Suprapubic skin (tissue), 4 donors: Measurements from ENCODE around the gene PRR18. TPM values are rescaled to one million over a fixed set of nuclear protein-coding genes. Genes with fewer than 3 reads are reported as not detected.

ENCODE experiments used
- DNase-seq, 2 donors: peaks; one replicate each; pipeline ENCODE4 v3.0.0-alpha.2; 2019; ENCODE audit warnings: low spot score in 2 of 2
- H3K27ac ChIP-seq: fragments of 200-600 bp; sonication (generic); one replicate; pipeline ENCODE4 v1.5.1; 2019
- H3K27me3 ChIP-seq: fragments of 200-600 bp; sonication (generic); one replicate; pipeline ENCODE4 v1.5.1; 2019
- H3K36me3 ChIP-seq: fragments of 200-600 bp; sonication (generic); one replicate; pipeline ENCODE4 v1.5.1; 2019
- H3K4me1 ChIP-seq: fragments of 200-600 bp; sonication (generic); one replicate; pipeline ENCODE4 v1.5.1; 2019
- H3K4me3 ChIP-seq: fragments of 200-600 bp; sonication (generic); one replicate; pipeline ENCODE4 v1.5.1; 2019; ENCODE audit warnings: mild to moderate bottlenecking
- H3K9me3 ChIP-seq: fragments of 200-600 bp; sonication (generic); one replicate; pipeline ENCODE4 v1.5.1; 2019
- EP300 ChIP-seq: sonication (generic); formaldehyde crosslinking; IDR thresholded peaks from one replicate; pipeline ENCODE4 v1.6.1; 2017; ENCODE audit warnings: antibody characterized with exemption
- POLR2A ChIP-seq, 2 donors: fragments of 450-650 bp; IDR thresholded peaks; one replicate each; pipeline ENCODE4 v1.6.1; 2017; ENCODE audit warnings: antibody characterized with exemption in 2 of 2, mild to moderate bottlenecking in 2 of 2, moderate library complexity in 2 of 2
- POLR2AphosphoS5 ChIP-seq, 3 donors: sonication (generic); formaldehyde crosslinking; IDR thresholded peaks; one replicate each; pipeline ENCODE4 v1.6.1; 2017; ENCODE audit warnings: antibody characterized with exemption in 3 of 3
- WGBS: methylation state at CpG from one replicate; pipeline ENCODE4 v1.1.5; 2018; 5-methylcytosine and 5-hydroxymethylcytosine counted together
- total RNA-seq, 4 donors: library from RNA; depleted of rRNA; stranded (reverse); fragments of >200 nt; gene quantifications; one replicate each; pipeline ENCODE4 v1.1.0, GENCODE V29; 2016
- TF ChIP-seq, protein P1 (sequence below), 2 donors: fragments of 200-600 bp in 1 of 2; fragments of 450-650 bp in 1 of 2; sonication (generic) in 1 of 2; IDR thresholded peaks; one replicate each; pipeline ENCODE4 v1.5.1; 2016 to 2019; ENCODE audit warnings: antibody characterized with exemption in 2 of 2, mild to moderate bottlenecking in 1 of 2, moderate library complexity in 1 of 2

The PRR18 gene
- total RNA-seq, 4 donors from 2014 or later: not detected

GRCh38 chr6:166338854-166339253, 30.7 kb upstream of the PRR18 start:
- no peak for DNase-seq
- no peaks in the 10 kb centered on the region for H3K27me3 ChIP-seq
- WGBS: 95% methylated on average over 9 of the region's 9 CpGs
- TF ChIP-seq, protein P1, sequence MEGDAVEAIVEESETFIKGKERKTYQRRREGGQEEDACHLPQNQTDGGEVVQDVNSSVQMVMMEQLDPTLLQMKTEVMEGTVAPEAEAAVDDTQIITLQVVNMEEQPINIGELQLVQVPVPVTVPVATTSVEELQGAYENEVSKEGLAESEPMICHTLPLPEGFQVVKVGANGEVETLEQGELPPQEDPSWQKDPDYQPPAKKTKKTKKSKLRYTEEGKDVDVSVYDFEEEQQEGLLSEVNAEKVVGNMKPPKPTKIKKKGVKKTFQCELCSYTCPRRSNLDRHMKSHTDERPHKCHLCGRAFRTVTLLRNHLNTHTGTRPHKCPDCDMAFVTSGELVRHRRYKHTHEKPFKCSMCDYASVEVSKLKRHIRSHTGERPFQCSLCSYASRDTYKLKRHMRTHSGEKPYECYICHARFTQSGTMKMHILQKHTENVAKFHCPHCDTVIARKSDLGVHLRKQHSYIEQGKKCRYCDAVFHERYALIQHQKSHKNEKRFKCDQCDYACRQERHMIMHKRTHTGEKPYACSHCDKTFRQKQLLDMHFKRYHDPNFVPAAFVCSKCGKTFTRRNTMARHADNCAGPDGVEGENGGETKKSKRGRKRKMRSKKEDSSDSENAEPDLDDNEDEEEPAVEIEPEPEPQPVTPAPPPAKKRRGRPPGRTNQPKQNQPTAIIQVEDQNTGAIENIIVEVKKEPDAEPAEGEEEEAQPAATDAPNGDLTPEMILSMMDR (IDR thresholded peaks at IDR 0.05): no peak
- TF ChIP-seq POLR2A (IDR thresholded peaks at IDR 0.05) (no peak), POLR2AphosphoS5 (IDR thresholded peaks at IDR 0.05) (no peak), EP300 (no peak)
- no peak overlapping the region for H3K4me3 ChIP-seq
- H3K27ac ChIP-seq: no peak overlapping the region
- H3K9me3 ChIP-seq: no peaks in the 10 kb centered on the region
- peaks cover 29% of the 10 kb centered on the region for H3K36me3 ChIP-seq
- H3K4me1 ChIP-seq: peaks cover 37% of the 10 kb centered on the region

- Histone ChIP-seq H3K4me1 (peaks cover 26% of the 10 kb centered on the region), H3K4me3 (no peak overlapping the region), H3K27ac (no peak overlapping the region), H3K9me3 (no peaks in the 10 kb centered on the region), H3K36me3 (peaks cover 29% of the 10 kb centered on the region), H3K27me3 (no peaks in the 10 kb centered on the region)
- TF ChIP-seq POLR2A (IDR thresholded peaks at IDR 0.05): no peak
- TF ChIP-seq POLR2AphosphoS5 (IDR thresholded peaks at IDR 0.05): no peak
- no peak for TF ChIP-seq EP300
- TF ChIP-seq, protein P1 (IDR thresholded peaks at IDR 0.05): no peak
- DNase-seq: no peak
- WGBS: 88% methylated on average over 2 of the region's 3 CpGs
Observed at GRCh38 chr6:166336847-166337246, 28.7 kb upstream of the PRR18 start.

GRCh38 chr6:166335378-166336302, 27.4 kb upstream of the PRR18 start:
- H3K4me1 ChIP-seq: peaks cover 14% of the 10 kb centered on the region

GRCh38 chr6:166334878-166335277, 26.7 kb upstream of the PRR18 start:
- DNase-seq: no peak
- peaks cover 6% of the 10 kb centered on the region for H3K4me1 ChIP-seq

More at GRCh38 chr6:166335378-166336302, 27.4 kb upstream of the PRR18 start:
- DNase-seq: no peak
- peaks cover 29% of the 10 kb centered on the region for H3K36me3 ChIP-seq
- TF ChIP-seq EP300: no peak
- TF ChIP-seq, protein P1 (IDR thresholded peaks at IDR 0.05): no peak
- no peak for TF ChIP-seq POLR2AphosphoS5 (IDR thresholded peaks at IDR 0.05)
- TF ChIP-seq POLR2A (IDR thresholded peaks at IDR 0.05): no peak
- H3K27me3 ChIP-seq: no peaks in the 10 kb centered on the region
- no peak overlapping the region for H3K4me3 ChIP-seq
- 77% methylated on average over 11 of the region's 11 CpGs for WGBS
- no peak overlapping the region for H3K27ac ChIP-seq
- H3K9me3 ChIP-seq: no peaks in the 10 kb centered on the region

More at GRCh38 chr6:166334878-166335277, 26.7 kb upstream of the PRR18 start:
- WGBS: 95% methylated on average over 8 of the region's 8 CpGs
- Histone ChIP-seq H3K36me3 (peaks cover 29% of the 10 kb centered on the region), H3K4me3 (no peak overlapping the region), H3K27me3 (no peaks in the 10 kb centered on the region), H3K9me3 (no peaks in the 10 kb centered on the region), H3K27ac (no peak overlapping the region)
- no peak for TF ChIP-seq POLR2AphosphoS5 (IDR thresholded peaks at IDR 0.05)
- TF ChIP-seq POLR2A (IDR thresholded peaks at IDR 0.05): no peak
- TF ChIP-seq, protein P1 (IDR thresholded peaks at IDR 0.05): no peak
- no peak for TF ChIP-seq EP300
